H9 (cell line): ENCODE measurements around the gene ODF2. TPM values are rescaled to one million over a fixed set of nuclear protein-coding genes. Genes with fewer than 3 reads are reported as not detected.

Experiments
- DNase-seq: peaks from one replicate; pipeline ENCODE4 v3.0.0-alpha.2; 2017
- H2AFZ ChIP-seq: one replicate; pipeline ENCODE4 v1.6.1; 2013; ENCODE audit warnings: mild to moderate bottlenecking, low read length, control low read depth, moderate library complexity
- H2AK5ac ChIP-seq: 2 replicates; pipeline ENCODE4 v1.6.1; 2013; ENCODE audit warnings: low read length, control low read depth, mixed read lengths; ENCODE audit not compliant: insufficient read length
- H2BK120ac ChIP-seq: one replicate; pipeline ENCODE4 v1.6.1; 2013; ENCODE audit warnings: low read depth, mild to moderate bottlenecking, low read length, control low read depth, inconsistent platforms; ENCODE audit not compliant: poor library complexity, severe bottlenecking
- H2BK12ac ChIP-seq: 2 replicates; pipeline ENCODE4 v1.6.1; 2013; ENCODE audit warnings: low read length, control low read depth, mixed read lengths, low read depth; ENCODE audit not compliant: insufficient read length
- H2BK15ac ChIP-seq: 2 replicates; pipeline ENCODE4 v1.6.1; 2013; ENCODE audit warnings: low read depth, low read length, control low read depth
- H2BK20ac ChIP-seq: one replicate; pipeline ENCODE4 v1.6.1; 2013; ENCODE audit warnings: low read depth, mild to moderate bottlenecking, low read length, control low read depth, inconsistent platforms; ENCODE audit not compliant: poor library complexity, severe bottlenecking
- H2BK5ac ChIP-seq: 2 replicates; pipeline ENCODE4 v1.6.1; 2013; ENCODE audit warnings: low read length, control low read depth, mixed read lengths; ENCODE audit not compliant: insufficient read length
- H3K14ac ChIP-seq: 2 replicates; pipeline ENCODE4 v1.6.1; 2013; ENCODE audit warnings: low read length, control low read depth; ENCODE audit not compliant: insufficient read depth
- H3K18ac ChIP-seq: 2 replicates; pipeline ENCODE4 v1.6.1; 2013; ENCODE audit warnings: low read depth, mild to moderate bottlenecking, mixed read lengths, low read length, control low read depth; ENCODE audit not compliant: insufficient read length
- H3K23ac ChIP-seq: 2 replicates; pipeline ENCODE4 v1.6.1; 2013; ENCODE audit warnings: low read length, control low read depth, mixed read lengths, low read depth; ENCODE audit not compliant: insufficient read length
- H3K23me2 ChIP-seq: 2 replicates; pipeline ENCODE4 v1.6.1; 2013; ENCODE audit warnings: low read depth, mild to moderate bottlenecking, mixed read lengths, low read length, control low read depth; ENCODE audit not compliant: insufficient read length, poor library complexity, severe bottlenecking
- H3K27ac ChIP-seq: 2 replicates; pipeline ENCODE4 v1.5.1; 2013; ENCODE audit warnings: low read length, control low read depth, mixed read lengths, low read depth; ENCODE audit not compliant: insufficient read length
- H3K27me3 ChIP-seq: 2 replicates; pipeline ENCODE4 v1.6.1; 2013; ENCODE audit warnings: low read length, control low read depth, inconsistent platforms; ENCODE audit not compliant: insufficient read depth
- H3K4ac ChIP-seq: 2 replicates; pipeline ENCODE4 v1.6.1; 2013; ENCODE audit warnings: low read depth, mild to moderate bottlenecking, control low read depth, inconsistent platforms, low read length, moderate library complexity
- H3K4me1 ChIP-seq: 2 replicates; pipeline ENCODE4 v1.6.1; 2013; ENCODE audit warnings: low read length, control low read depth, inconsistent platforms; ENCODE audit not compliant: insufficient read depth
- H3K4me2 ChIP-seq: 2 replicates; pipeline ENCODE4 v1.6.1; 2013; ENCODE audit warnings: low read length, control low read depth, mixed read lengths; ENCODE audit not compliant: insufficient read length, insufficient read depth
- H3K56ac ChIP-seq: 2 replicates; pipeline ENCODE4 v1.6.1; 2013; ENCODE audit warnings: low read depth, mild to moderate bottlenecking, mixed read lengths, low read length, control low read depth; ENCODE audit not compliant: insufficient read length
- H3K79me1 ChIP-seq: 2 replicates; pipeline ENCODE4 v1.6.1; 2013; ENCODE audit warnings: low read depth, mild to moderate bottlenecking, moderate library complexity, low read length, control low read depth, inconsistent platforms; ENCODE audit not compliant: insufficient read depth, poor library complexity, severe bottlenecking
- H3K79me2 ChIP-seq: 2 replicates; pipeline ENCODE4 v1.6.1; 2013; ENCODE audit warnings: low read length, control low read depth, inconsistent platforms; ENCODE audit not compliant: insufficient read depth
- H3K9ac ChIP-seq: 2 replicates; pipeline ENCODE4 v1.6.1; 2013; ENCODE audit warnings: low read length, control low read depth, mixed read lengths; ENCODE audit not compliant: insufficient read length; ENCODE audit errors: extremely low read depth
- H3K9me3 ChIP-seq: one replicate; pipeline ENCODE4 v1.6.1; 2013; ENCODE audit warnings: low read depth, low read length, inconsistent platforms; ENCODE audit not compliant: control insufficient read depth
- H3T11ph ChIP-seq: one replicate; pipeline ENCODE4 v1.6.1; 2013; ENCODE audit warnings: mild to moderate bottlenecking, low read length, control low read depth, inconsistent platforms
- H4K20me1 ChIP-seq: one replicate; pipeline ENCODE4 v1.6.1; 2013; ENCODE audit not compliant: control insufficient read depth, insufficient read length, insufficient read depth
- H4K5ac ChIP-seq: 2 replicates; pipeline ENCODE4 v1.6.1; 2013; ENCODE audit warnings: low read depth, mild to moderate bottlenecking, mixed read lengths, low read length, control low read depth; ENCODE audit not compliant: insufficient read length
- H4K8ac ChIP-seq: replicated peaks from 2 replicates; pipeline ENCODE4 v1.6.1; 2013; ENCODE audit warnings: low read length, control low read depth, mixed read lengths, low read depth; ENCODE audit not compliant: insufficient read length
- H4K91ac ChIP-seq: 2 replicates; pipeline ENCODE4 v1.6.1; 2013; ENCODE audit warnings: low read depth, mild to moderate bottlenecking, moderate library complexity, mixed read lengths, low read length, control low read depth; ENCODE audit not compliant: insufficient read length
- H3K27ac Mint-ChIP-seq, 3 experiments: 2 replicates in 2 of 3; 3 replicates in 1 of 3; pipeline ENCODE4 v1.8.0; 2020 to 2021; ENCODE audit warnings: mixed read lengths in 3 of 3, mild to moderate bottlenecking in 1 of 3, moderate library complexity in 1 of 3
- H3K27me3 Mint-ChIP-seq: 2 replicates; pipeline ENCODE4 v1.8.0; 2021; ENCODE audit warnings: low read depth, mild to moderate bottlenecking, moderate library complexity, mixed read lengths
- H3K36me3 Mint-ChIP-seq, 3 experiments: 2 replicates in 2 of 3; 3 replicates in 1 of 3; pipeline ENCODE4 v1.8.0; 2020 to 2021; ENCODE audit warnings: low read depth in 3 of 3, mixed read lengths in 3 of 3; ENCODE audit not compliant: insufficient read depth in 1 of 3
- H3K4me1 Mint-ChIP-seq, 2 experiments: 2 replicates each; pipeline ENCODE4 v1.8.0; 2020; ENCODE audit warnings: mixed read lengths in 2 of 2
- H3K4me3 Mint-ChIP-seq, 2 experiments: 2 replicates in 1 of 2; 3 replicates in 1 of 2; pipeline ENCODE4 v1.8.0; 2020 to 2021; ENCODE audit warnings: mild to moderate bottlenecking in 2 of 2, mixed read lengths in 2 of 2, moderate library complexity in 1 of 2
- H3K9me3 Mint-ChIP-seq, 2 experiments: 2 replicates in 1 of 2; 3 replicates in 1 of 2; pipeline ENCODE4 v1.8.0; 2020; ENCODE audit warnings: mild to moderate bottlenecking in 2 of 2, mixed read lengths in 2 of 2, moderate library complexity in 1 of 2
- CTCF ChIP-seq: fragments of 200-600 bp; sonication (generic); conservative IDR thresholded peaks from 3 replicates; pipeline ENCODE4 v1.8.0; 2021; ENCODE audit warnings: antibody characterized with exemption, mild to moderate bottlenecking
- WGBS: extraction: QIAGEN DNeasy Blood & Tissue Kit; methylation state at CpG from one replicate; pipeline ENCODE4 v1.1.7; 2013; ENCODE audit warnings: missing lambda C conversion rate, low lambda C conversion rate, mixed read lengths; ENCODE audit not compliant: insufficient read length; ENCODE audit errors: extremely low coverage; 5-methylcytosine and 5-hydroxymethylcytosine counted together
- total RNA-seq: library from RNA; stranded (reverse); gene quantifications from 2 replicates; pipeline ENCODE4 v1.2.1, GENCODE V29; 2021

Gene ODF2
- total RNA-seq, 1 experiment from 2014 or later: 16.7 TPM

- Histone ChIP-seq H2BK12ac (no peak overlapping the region), H3K27ac (no peak overlapping the region), H3K27me3 (no peaks in the 10 kb centered on the region), H3K23ac (no peak overlapping the region), H3K9me3 (no peaks in the 10 kb centered on the region), H3K4ac (no peak overlapping the region), H4K91ac (no peak overlapping the region), H3K4me2 (no peak overlapping the region), H3K79me2 (no peaks in the 10 kb centered on the region), H3T11ph (no peak overlapping the region), H3K23me2 (no peaks in the 10 kb centered on the region), H2BK5ac (no peak overlapping the region), H2BK120ac (no peak overlapping the region), H3K79me1 (no peaks in the 10 kb centered on the region), H4K20me1 (no peaks in the 10 kb centered on the region), H3K4me1 (no peaks in the 10 kb centered on the region), H2AFZ (no peak overlapping the region), H3K14ac (no peak overlapping the region), H4K5ac (no peak overlapping the region), H3K18ac (no peak overlapping the region), H2AK5ac (no peak overlapping the region), H4K8ac (no peak overlapping the region), H3K56ac (no peak overlapping the region), H3K9ac (no peak overlapping the region), H2BK15ac (no peak overlapping the region), H2BK20ac (no peak overlapping the region)
- Mint-ChIP-seq H3K27ac (no peak overlapping the region), H3K9me3 (no peaks in the 10 kb centered on the region), H3K4me3 (no peak overlapping the region), H3K4me1 (peaks cover 3% of the 10 kb centered on the region in 2 experiments), H3K27me3 (peaks cover 2% of the 10 kb centered on the region; the same call in 1 of the 2 replicates), H3K36me3 (peaks cover 4 to 32% (median 11%) of the 10 kb centered on the region in 3 experiments; a peak in 6 of 7 replicates)
- no peak for TF ChIP-seq CTCF
- DNase-seq: no peak
- WGBS: no CpG with 5 or more reads among the region's 7 CpGs
These were observed 20.1 kb downstream of the ODF2 start for GRCh38 chr9:128475867-128476266.
